HUES48 (cell line): ENCODE data around the gene FGF1.

Experiments used
- H3K27ac ChIP-seq: one replicate; pipeline ENCODE4 v1.7.0; 2013; ENCODE audit warnings: low read depth, low read length, inconsistent platforms
- H3K27me3 ChIP-seq: 2 replicates; pipeline ENCODE4 v1.6.1; 2013; ENCODE audit warnings: mild to moderate bottlenecking, low read length; ENCODE audit not compliant: control insufficient read depth, insufficient read depth
- H3K36me3 ChIP-seq: 2 replicates; pipeline ENCODE4 v1.6.1; 2013; ENCODE audit warnings: low read length; ENCODE audit not compliant: control insufficient read depth, insufficient read depth
- H3K4me1 ChIP-seq: 2 replicates; pipeline ENCODE4 v1.6.1; 2013; ENCODE audit warnings: mild to moderate bottlenecking, low read length; ENCODE audit not compliant: control insufficient read depth, insufficient read depth
- H3K4me3 ChIP-seq: 2 replicates; pipeline ENCODE4 v1.5.1; 2013; ENCODE audit warnings: mild to moderate bottlenecking, low read depth, low read length
- H3K9ac ChIP-seq: 2 replicates; pipeline ENCODE4 v1.6.1; 2013; ENCODE audit warnings: mild to moderate bottlenecking, low read depth, low read length, moderate library complexity
- H3K9me3 ChIP-seq: 2 replicates; pipeline ENCODE4 v1.6.1; 2013; ENCODE audit warnings: low read length; ENCODE audit not compliant: control insufficient read depth, insufficient read depth

The FGF1 gene

DNA sequence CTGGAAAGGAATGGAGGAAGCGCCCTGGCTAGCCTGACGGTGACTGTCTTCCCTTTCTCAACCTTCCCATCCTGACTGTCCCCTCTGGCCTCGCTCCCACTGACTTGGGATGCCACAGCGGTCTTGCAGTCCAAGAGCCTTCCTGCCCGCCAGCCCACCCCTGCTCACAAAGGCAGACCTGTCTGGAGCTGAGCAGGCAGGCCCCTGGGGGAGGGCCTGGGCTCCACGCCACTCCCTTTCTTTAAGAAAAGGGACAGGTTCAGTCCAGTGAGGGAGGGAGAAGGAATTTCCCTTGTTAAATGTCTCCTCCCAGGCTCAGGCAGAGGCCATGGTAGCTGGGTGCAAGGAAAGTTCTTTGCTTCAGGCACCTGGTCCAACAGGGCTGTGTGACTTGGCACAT is 18.1 kb downstream of the FGF1 start:
- H3K27me3 ChIP-seq, result no peaks in the 10 kb centered on the region
- H3K9ac ChIP-seq, result no peak overlapping the region
- peaks cover 19% of the 10 kb centered on the region; the same call in 1 of the 2 replicates for H3K4me1 ChIP-seq
- no peak overlapping the region for H3K27ac ChIP-seq
- H3K9me3 ChIP-seq, result no peaks in the 10 kb centered on the region
- H3K4me3 ChIP-seq, result no peak overlapping the region
- no peaks in the 10 kb centered on the region for H3K36me3 ChIP-seq

DNA sequence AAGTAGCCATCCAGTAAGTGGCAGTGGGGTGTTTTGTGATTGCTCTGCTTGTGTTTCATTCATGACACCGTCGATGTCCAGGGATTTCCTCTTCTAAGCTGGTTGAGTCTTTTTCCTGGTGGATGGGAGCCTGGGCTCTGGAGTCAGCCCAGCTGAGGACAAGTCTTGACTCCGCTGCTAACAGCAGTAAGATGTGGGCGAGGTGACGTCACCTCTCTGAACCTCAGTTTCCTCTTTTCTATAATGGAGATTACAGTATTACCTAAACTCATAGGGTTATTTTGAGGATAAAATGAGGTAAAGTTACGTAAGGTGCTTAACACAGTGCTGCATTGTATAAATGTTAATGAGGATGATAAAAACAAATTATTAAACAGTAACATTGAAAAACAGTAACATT is 21.3 kb downstream of the FGF1 start:
- Histone ChIP-seq H3K36me3 (no peaks in the 10 kb centered on the region), H3K27me3 (no peaks in the 10 kb centered on the region), H3K4me1 (0 out of 2 replicates have a peak, but pooled peaks cover 10% of the 10 kb centered on the region), H3K9ac (no peak overlapping the region), H3K9me3 (no peaks in the 10 kb centered on the region), H3K27ac (no peak overlapping the region), H3K4me3 (no peak overlapping the region)

DNA sequence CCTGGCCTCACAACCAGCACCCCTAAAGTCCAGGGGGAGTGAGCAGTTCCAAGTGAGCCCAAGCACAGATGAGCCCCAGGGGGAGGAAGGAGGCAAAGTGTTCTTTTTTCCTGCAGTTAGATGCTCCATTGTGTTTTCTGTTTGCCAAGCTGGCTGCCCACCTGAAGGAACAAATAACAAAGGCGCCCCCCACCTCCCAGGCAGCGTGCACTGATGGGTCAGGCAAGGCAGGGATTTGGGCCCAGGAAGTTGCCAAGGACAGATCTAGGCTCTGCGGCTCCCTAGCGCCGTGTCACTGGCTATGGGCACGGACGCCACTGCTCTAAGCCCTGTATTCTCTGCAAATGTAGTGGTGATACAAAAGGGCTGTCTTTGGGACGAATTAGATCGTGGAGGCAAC is 21.8 kb downstream of the FGF1 start:
- Histone ChIP-seq H3K9me3 (no peaks in the 10 kb centered on the region), H3K9ac (no peak overlapping the region), H3K4me3 (no peak overlapping the region), H3K27me3 (no peaks in the 10 kb centered on the region), H3K4me1 (0 out of 2 replicates have a peak, but pooled peaks cover 10% of the 10 kb centered on the region), H3K36me3 (no peaks in the 10 kb centered on the region), H3K27ac (no peak overlapping the region)

DNA sequence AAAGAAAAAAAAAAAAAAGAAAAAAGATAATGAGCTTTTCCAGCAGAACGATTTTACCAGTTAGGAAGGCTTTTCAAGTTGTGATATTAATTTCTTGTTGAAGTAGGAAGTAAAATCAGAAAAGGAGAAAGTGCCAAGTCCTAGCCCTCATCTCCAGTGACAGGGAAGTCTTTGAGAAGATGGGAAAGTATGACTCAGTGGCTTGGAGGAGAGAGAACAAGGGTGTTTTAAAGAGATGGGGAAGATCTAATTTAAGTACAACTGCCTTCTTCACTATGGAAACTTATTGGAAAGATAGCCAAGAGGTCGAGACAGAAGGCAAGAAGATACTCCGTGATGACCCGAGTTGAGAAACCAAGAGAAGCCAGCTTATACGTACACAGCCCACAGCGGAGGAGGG is 22.6 kb downstream of the FGF1 start:
- H3K9ac ChIP-seq, result no peak overlapping the region
- H3K27me3 ChIP-seq, result no peaks in the 10 kb centered on the region
- no peak overlapping the region for H3K4me3 ChIP-seq
- no peaks in the 10 kb centered on the region for H3K36me3 ChIP-seq
- no peak overlapping the region for H3K27ac ChIP-seq
- 0 out of 2 replicates have a peak, but pooled peaks cover 10% of the 10 kb centered on the region for H3K4me1 ChIP-seq
- no peaks in the 10 kb centered on the region for H3K9me3 ChIP-seq

DNA sequence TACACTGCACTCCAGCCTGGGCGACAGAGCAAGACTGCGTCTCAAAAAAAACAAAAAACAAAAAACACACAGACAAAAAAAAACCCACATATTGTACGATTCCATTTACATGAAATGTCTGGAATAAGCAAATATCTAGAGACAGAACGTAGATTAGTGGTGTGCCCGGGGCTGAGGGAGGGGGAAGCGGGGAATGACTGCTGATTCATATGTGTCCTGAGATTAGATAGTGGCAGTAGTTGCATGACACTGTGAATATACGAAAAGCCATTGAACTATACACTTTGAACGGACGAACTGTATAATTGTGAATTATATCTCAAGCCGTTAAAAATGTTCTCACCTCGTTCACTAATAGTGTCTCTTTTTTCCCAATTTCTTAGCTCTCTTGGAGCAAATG is 23.9 kb downstream of the FGF1 start:
- Histone ChIP-seq H3K4me1 (0 out of 2 replicates have a peak, but pooled peaks cover 10% of the 10 kb centered on the region), H3K27me3 (no peaks in the 10 kb centered on the region), H3K4me3 (no peak overlapping the region)

DNA sequence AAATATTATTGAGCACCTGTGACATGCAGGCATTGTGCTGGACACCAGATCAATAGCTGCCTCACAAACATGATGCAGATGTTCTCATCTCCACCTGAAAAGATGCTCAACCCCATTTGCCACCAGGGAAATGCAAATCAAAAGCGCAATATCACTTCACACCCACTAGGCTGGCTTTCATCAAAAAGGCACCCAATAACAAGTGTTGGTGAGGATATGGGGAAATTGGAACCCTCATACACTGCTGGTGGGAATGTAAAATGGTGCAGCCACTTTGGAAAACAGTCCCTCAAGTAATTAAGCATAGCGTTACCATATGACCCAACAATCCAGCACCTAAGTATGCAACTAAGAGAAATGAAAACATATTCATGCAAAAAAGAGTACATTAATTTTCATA is 24.7 kb downstream of the FGF1 start:
- H3K27ac ChIP-seq, result no peak overlapping the region
- H3K27me3 ChIP-seq, result no peaks in the 10 kb centered on the region
- H3K9me3 ChIP-seq, result no peaks in the 10 kb centered on the region
- H3K4me3 ChIP-seq, result no peak overlapping the region
- no peaks in the 10 kb centered on the region for H3K36me3 ChIP-seq
- H3K4me1 ChIP-seq, result 0 out of 2 replicates have a peak, but pooled peaks cover 10% of the 10 kb centered on the region
- no peak overlapping the region for H3K9ac ChIP-seq

More for the DNA sequence above, 23.9 kb downstream of the FGF1 start:
- Histone ChIP-seq H3K9ac (no peak overlapping the region), H3K36me3 (no peaks in the 10 kb centered on the region), H3K27ac (no peak overlapping the region), H3K9me3 (no peaks in the 10 kb centered on the region)

DNA sequence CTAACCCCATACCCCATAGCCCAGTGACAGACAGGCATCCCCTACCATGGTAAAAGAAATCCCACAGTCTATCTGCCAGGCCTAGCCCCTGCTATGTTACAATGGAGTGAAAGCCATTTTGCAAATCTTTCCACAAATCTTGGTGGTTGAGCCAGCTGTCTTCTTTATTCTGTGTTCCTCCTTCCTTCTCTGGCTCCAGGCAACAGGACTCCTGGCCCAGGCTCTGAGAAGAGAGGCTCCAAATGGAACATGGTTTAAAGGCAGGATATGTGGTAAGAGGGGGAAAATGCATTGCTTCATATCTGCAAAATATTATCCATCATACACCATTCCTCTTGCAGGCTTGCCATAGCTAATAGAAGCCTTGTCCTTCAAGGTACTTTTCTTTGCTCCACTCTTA is 25.2 kb downstream of the FGF1 start:
- Histone ChIP-seq H3K9me3 (no peaks in the 10 kb centered on the region), H3K4me1 (peaks cover 12% of the 10 kb centered on the region; the same call in 1 of the 2 replicates), H3K27ac (no peak overlapping the region), H3K36me3 (no peaks in the 10 kb centered on the region), H3K9ac (no peak overlapping the region), H3K4me3 (no peak overlapping the region), H3K27me3 (no peaks in the 10 kb centered on the region)

DNA sequence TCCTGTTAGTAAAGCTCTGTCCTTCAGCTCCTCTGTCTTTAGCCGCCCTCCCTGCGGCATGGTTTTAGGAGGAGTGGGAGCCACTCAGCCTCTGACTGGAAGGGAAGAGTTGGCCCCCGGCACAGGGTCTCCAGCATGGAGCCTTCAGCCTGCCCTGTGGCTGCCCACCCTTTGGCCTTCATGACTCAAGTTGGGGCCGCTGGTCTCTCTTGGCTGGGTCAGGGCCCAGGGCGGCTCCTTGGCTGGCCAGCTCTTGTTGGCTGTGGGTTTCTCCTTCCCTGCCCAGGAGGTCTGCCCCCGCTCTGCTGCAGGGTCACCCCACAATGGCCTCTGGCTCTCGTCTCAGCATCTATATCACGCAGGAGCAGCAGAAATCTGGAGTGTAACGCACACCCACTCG is 25.7 kb downstream of the FGF1 start:
- H3K27ac ChIP-seq, result no peak overlapping the region
- no peaks in the 10 kb centered on the region for H3K27me3 ChIP-seq
- H3K9me3 ChIP-seq, result no peaks in the 10 kb centered on the region
- no peak overlapping the region for H3K4me3 ChIP-seq
- H3K4me1 ChIP-seq, result peaks cover 12% of the 10 kb centered on the region; the same call in 1 of the 2 replicates
- no peaks in the 10 kb centered on the region for H3K36me3 ChIP-seq
- H3K9ac ChIP-seq, result no peak overlapping the region

DNA sequence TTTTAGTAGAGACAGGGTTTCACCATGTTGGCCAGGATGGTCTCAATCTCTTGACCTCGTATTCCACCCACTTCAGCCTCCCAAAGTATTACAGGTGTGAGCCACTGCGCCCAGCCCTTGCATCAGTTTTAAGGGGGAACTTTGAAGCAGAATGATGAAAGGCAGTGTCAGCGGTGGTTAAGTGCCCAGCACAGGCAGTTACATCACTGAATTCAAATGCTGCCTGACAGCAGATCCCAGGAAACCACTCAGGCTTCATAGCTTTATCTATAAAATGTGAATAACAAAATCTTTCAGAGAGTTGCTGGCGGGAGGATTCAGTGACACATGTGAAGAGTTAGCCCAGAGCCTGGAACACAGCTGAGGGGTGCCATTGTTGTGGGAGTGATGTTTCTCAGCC is 26.5 kb downstream of the FGF1 start:
- Histone ChIP-seq H3K27ac (no peak overlapping the region), H3K9ac (no peak overlapping the region), H3K27me3 (no peaks in the 10 kb centered on the region), H3K36me3 (no peaks in the 10 kb centered on the region), H3K4me3 (no peak overlapping the region), H3K9me3 (no peaks in the 10 kb centered on the region), H3K4me1 (peaks cover 11% of the 10 kb centered on the region; the same call in 1 of the 2 replicates)

DNA sequence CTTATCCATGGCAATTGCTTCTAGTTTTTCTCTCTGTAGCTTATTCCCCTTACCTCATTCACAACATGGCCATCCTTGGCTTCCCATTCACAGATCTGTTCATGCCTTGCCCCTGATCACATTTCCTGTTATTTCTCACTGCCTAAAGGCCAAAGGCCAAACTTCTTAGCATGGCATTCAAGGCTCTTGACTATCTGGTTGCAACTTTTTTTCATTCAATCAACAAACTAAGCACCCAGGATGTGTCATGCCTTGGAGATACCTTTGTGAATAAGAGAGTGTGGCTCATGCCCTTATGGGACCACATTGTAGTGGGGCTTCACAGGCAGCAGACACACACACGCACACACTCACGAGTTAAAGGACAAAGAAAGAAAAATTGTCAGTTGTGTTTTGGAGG is 27.6 kb downstream of the FGF1 start:
- Histone ChIP-seq H3K4me3 (no peak overlapping the region), H3K27ac (no peak overlapping the region), H3K27me3 (no peaks in the 10 kb centered on the region), H3K36me3 (no peaks in the 10 kb centered on the region), H3K9me3 (no peaks in the 10 kb centered on the region), H3K4me1 (peaks cover 3% of the 10 kb centered on the region; the same call in 1 of the 2 replicates), H3K9ac (no peak overlapping the region)

DNA sequence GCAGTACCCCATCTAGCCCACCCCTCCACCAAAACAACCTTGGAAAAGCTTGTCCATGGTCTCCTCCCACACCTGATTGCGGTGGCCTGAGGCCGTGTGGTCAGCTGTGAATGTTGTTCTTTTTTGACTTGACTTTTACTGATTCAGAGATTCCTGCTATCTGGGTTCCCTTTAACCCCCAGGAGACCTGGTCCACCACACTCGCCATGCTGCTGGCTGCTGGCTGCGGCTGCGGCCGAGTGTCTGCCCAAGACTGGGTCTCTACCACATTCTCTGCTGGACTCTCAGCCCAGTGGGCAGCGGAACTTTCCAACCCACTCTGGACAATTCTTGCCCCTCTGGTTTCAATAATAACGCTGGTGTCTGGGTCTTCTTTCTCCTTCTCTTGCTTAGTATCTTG is 28.4 kb downstream of the FGF1 start:
- no peak overlapping the region for H3K4me3 ChIP-seq
- no peak overlapping the region for H3K9ac ChIP-seq
- peaks cover 3% of the 10 kb centered on the region; the same call in 1 of the 2 replicates for H3K4me1 ChIP-seq
- H3K27ac ChIP-seq, result no peak overlapping the region
- H3K36me3 ChIP-seq, result no peaks in the 10 kb centered on the region
- no peaks in the 10 kb centered on the region for H3K9me3 ChIP-seq
- no peaks in the 10 kb centered on the region for H3K27me3 ChIP-seq
